Uterus (tissue), 4 donors: ENCODE measurements around the gene SLC25A52. TPM values are rescaled to one million over a fixed set of nuclear protein-coding genes. Genes with fewer than 3 reads are reported as not detected.

Experiments
- DNase-seq, 2 donors: peaks; one replicate each; pipeline ENCODE4 v3.0.0-alpha.2; 2019 to 2020
- H3K27ac ChIP-seq, 2 donors: fragments of 200-600 bp; sonication (generic); 1 replicate in 1 of 2; 2 replicates in 1 of 2; pipeline ENCODE4 v1.5.1; 2016 to 2018
- H3K27me3 ChIP-seq, 2 donors: fragments of 200-600 bp; sonication (generic); one replicate each; pipeline ENCODE4 v1.5.1; 2018 to 2019; ENCODE audit warnings: control low read depth in 1 of 2
- H3K36me3 ChIP-seq, 2 donors: fragments of 200-600 bp; sonication (generic); one replicate each; pipeline ENCODE4 v1.5.1; 2019; ENCODE audit warnings: control low read depth in 1 of 2
- H3K4me1 ChIP-seq, 2 donors: fragments of 200-600 bp; sonication (generic); one replicate each; pipeline ENCODE4 v1.5.1; 2018 to 2019; ENCODE audit warnings: control low read depth in 1 of 2
- H3K4me3 ChIP-seq, 2 donors: fragments of 200-600 bp; sonication (generic); 1 replicate in 1 of 2; 2 replicates in 1 of 2; pipeline ENCODE4 v1.5.1; 2018 to 2019; ENCODE audit warnings: mild to moderate bottlenecking in 1 of 2
- H3K9me3 ChIP-seq, 2 donors: fragments of 200-600 bp; sonication (generic); one replicate each; pipeline ENCODE4 v1.5.1; 2019; ENCODE audit warnings: control low read depth in 1 of 2
- CTCF ChIP-seq, 4 experiments: fragments of 200-600 bp in 2 of 4; fragments of 450-650 bp in 2 of 4; sonication (generic) in 2 of 4; IDR thresholded peaks; one replicate each; pipeline ENCODE4 v1.5.1; 2016 to 2019; ENCODE audit warnings: antibody characterized with exemption in 4 of 4, mild to moderate bottlenecking in 2 of 4, moderate library complexity in 1 of 4
- POLR2A ChIP-seq, 2 donors: fragments of 450-650 bp; IDR thresholded peaks; one replicate each; pipeline ENCODE4 v1.6.1; 2016; ENCODE audit warnings: antibody characterized with exemption in 2 of 2, mild to moderate bottlenecking in 1 of 2, moderate library complexity in 1 of 2
- intact Hi-C: fragments of 100-400 bp; cut with DNase I; formaldehyde crosslinking; loops from one replicate; pipeline ENCODE4 v1.15.1; 2023; ENCODE audit warnings: low total_unique reads
- total RNA-seq, 4 donors: library from RNA; depleted of rRNA in 3 of 4; stranded (reverse); fragments of >200 nt in 3 of 4; gene quantifications; one replicate each; pipeline versions ENCODE4 v1.1.0 to v1.2.4, GENCODE V29; 2014 to 2023
- donor health status: DM: yes; HTN: yes; CAD: no.

Gene SLC25A52
- total RNA-seq, 4 donors from 2014 or later = not detected

- no peak for TF ChIP-seq CTCF (IDR thresholded peaks at IDR 0.05)
- TF ChIP-seq POLR2A (IDR thresholded peaks at IDR 0.05) = no peak
- Histone ChIP-seq H3K4me3 (no peak overlapping the region), H3K27ac (no peak overlapping the region), H3K36me3 (no peaks in the 10 kb centered on the region), H3K4me1 (no peaks in the 10 kb centered on the region), H3K9me3 (no peaks in the 10 kb centered on the region), H3K27me3 (no peaks in the 10 kb centered on the region)
- DNase-seq = no peak
- intact Hi-C loops = no loop called here
These were observed 32.9 kb upstream of the SLC25A52 start for GRCh38 chr18:31793531-31793930.

- Histone ChIP-seq H3K36me3 (no peaks in the 10 kb centered on the region), H3K27me3 (no peaks in the 10 kb centered on the region), H3K4me3 (no peak overlapping the region), H3K27ac (no peak overlapping the region), H3K9me3 (no peaks in the 10 kb centered on the region), H3K4me1 (no peaks in the 10 kb centered on the region)
- TF ChIP-seq POLR2A (IDR thresholded peaks at IDR 0.05) (no peak), CTCF (IDR thresholded peaks at IDR 0.05) (no peak)
- no peak for DNase-seq
- intact Hi-C loops = no loop called here
These were observed 31.9 kb upstream of the SLC25A52 start for GRCh38 chr18:31792580-31792911.

GRCh38 chr18:31791817-31792579 is 31.3 kb upstream of the SLC25A52 start:
- no peaks in the 10 kb centered on the region for H3K9me3 ChIP-seq
- no peak for TF ChIP-seq CTCF (IDR thresholded peaks at IDR 0.05)
- DNase-seq = no peak

GRCh38 chr18:31789409-31789808 is 28.7 kb upstream of the SLC25A52 start:
- Histone ChIP-seq H3K4me3 (no peak overlapping the region), H3K36me3 (no peaks in the 10 kb centered on the region), H3K27me3 (no peaks in the 10 kb centered on the region), H3K4me1 (no peaks in the 10 kb centered on the region), H3K9me3 (no peaks in the 10 kb centered on the region), H3K27ac (no peak overlapping the region)
- TF ChIP-seq CTCF (IDR thresholded peaks at IDR 0.05) (no peak), POLR2A (IDR thresholded peaks at IDR 0.05) (no peak)
- DNase-seq = no peak
- intact Hi-C loops = no loop called here

More at GRCh38 chr18:31791817-31792579, 31.3 kb upstream of the SLC25A52 start:
- intact Hi-C loops = no loop called here
- Histone ChIP-seq H3K27ac (no peak overlapping the region), H3K36me3 (no peaks in the 10 kb centered on the region), H3K4me3 (no peak overlapping the region), H3K27me3 (no peaks in the 10 kb centered on the region), H3K4me1 (no peaks in the 10 kb centered on the region)

GRCh38 chr18:31783059-31783458 is 22.4 kb upstream of the SLC25A52 start:
- Histone ChIP-seq H3K4me1 (no peaks in the 10 kb centered on the region), H3K27ac (no peak overlapping the region), H3K36me3 (no peaks in the 10 kb centered on the region), H3K4me3 (no peak overlapping the region), H3K9me3 (no peaks in the 10 kb centered on the region), H3K27me3 (no peaks in the 10 kb centered on the region)
- DNase-seq = no peak
- TF ChIP-seq POLR2A (IDR thresholded peaks at IDR 0.05) (no peak), CTCF (IDR thresholded peaks at IDR 0.05) (no peak)
- intact Hi-C loops = no loop called here
